HG02852 (cell line): ENCODE measurements around the gene ZNF536.

ENCODE experiments used
- ATAC-seq: cut with Tn5 transposase; IDR thresholded peaks from one replicate; pipeline ENCODE4 v1.9.1; 2021; ENCODE audit warnings: mild to moderate bottlenecking, moderate library complexity; ENCODE audit not compliant: unreplicated experiment

The ZNF536 gene

GRCh38 chr19:30552593-30552992 is 180.4 kb downstream of the ZNF536 start:
- no peak for ATAC-seq

GRCh38 chr19:30555075-30555790 is 183.0 kb downstream of the ZNF536 start:
- ATAC-seq = no peak

GRCh38 chr19:30555791-30556110 is 183.6 kb downstream of the ZNF536 start:
- no peak for ATAC-seq

- no peak for ATAC-seq
Measured at GRCh38 chr19:30556230-30556711, 184.1 kb downstream of the ZNF536 start.

- ATAC-seq = no peak
Measured at GRCh38 chr19:30557212-30557611, 185.0 kb downstream of the ZNF536 start.

- no peak for ATAC-seq
Measured at GRCh38 chr19:30557927-30558557, 185.9 kb downstream of the ZNF536 start.

GRCh38 chr19:30558793-30559192 is 186.6 kb downstream of the ZNF536 start:
- no peak for ATAC-seq

GRCh38 chr19:30559446-30559845 is 187.3 kb downstream of the ZNF536 start:
- ATAC-seq = no peak

- ATAC-seq = no peak
Measured at GRCh38 chr19:30562981-30563380, 190.8 kb downstream of the ZNF536 start.

- no peak for ATAC-seq
Measured at GRCh38 chr19:30563691-30564090, 191.5 kb downstream of the ZNF536 start.

GRCh38 chr19:30564551-30565011 is 192.4 kb downstream of the ZNF536 start:
- no peak for ATAC-seq

GRCh38 chr19:30565636-30566035 is 193.5 kb downstream of the ZNF536 start:
- no peak for ATAC-seq

GRCh38 chr19:30566681-30567420 is 194.7 kb downstream of the ZNF536 start:
- no peak for ATAC-seq

- no peak for ATAC-seq
Measured at GRCh38 chr19:30567536-30568232, 195.5 kb downstream of the ZNF536 start.

GRCh38 chr19:30570194-30570593 is 198.0 kb downstream of the ZNF536 start:
- no peak for ATAC-seq

GRCh38 chr19:30577551-30578105 is 205.4 kb downstream of the ZNF536 start:
- no peak for ATAC-seq

- ATAC-seq = no peak
Measured at GRCh38 chr19:30579419-30579818, 207.2 kb downstream of the ZNF536 start.

- ATAC-seq = no peak
Measured at GRCh38 chr19:30580673-30581072, 208.5 kb downstream of the ZNF536 start.

GRCh38 chr19:30584090-30584489 is 211.9 kb downstream of the ZNF536 start:
- no peak for ATAC-seq

- ATAC-seq = no peak
Measured at GRCh38 chr19:30587869-30588268, 215.7 kb downstream of the ZNF536 start.
